ENCODE data around the gene CPZ. TPM values are rescaled to one million over a fixed set of nuclear protein-coding genes. Genes with fewer than 3 reads are reported as not detected.

CPZ gene
- total RNA-seq, 4 donors from 2014 or later = 0.42 to 2.7 (median 2.2) TPM

DNA sequence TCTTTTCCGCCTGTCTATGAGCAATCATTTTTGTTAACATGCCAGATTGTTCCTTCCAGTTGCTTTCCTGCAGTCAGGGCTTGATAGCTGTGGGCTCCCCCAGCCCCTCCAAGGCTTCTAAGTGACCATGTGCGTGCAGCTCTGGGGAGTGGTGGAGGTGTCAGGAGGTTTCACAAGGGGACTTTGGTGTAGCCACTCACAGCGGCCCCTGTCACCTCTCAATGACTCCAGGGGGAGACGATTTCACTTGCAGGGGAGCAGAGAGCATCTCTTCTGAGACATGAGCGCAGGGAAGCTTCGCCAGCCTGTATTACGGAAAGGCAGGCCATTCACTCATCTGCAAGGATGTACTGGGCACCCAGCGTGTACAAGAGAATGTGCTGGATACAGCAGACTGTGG is 15.5 kb upstream of the CPZ start:
- DNase-seq (ENCODE audit: extremely low spot score) = no peak
- WGBS = 74% methylated on average over 7 of the region's 8 CpGs

DNA sequence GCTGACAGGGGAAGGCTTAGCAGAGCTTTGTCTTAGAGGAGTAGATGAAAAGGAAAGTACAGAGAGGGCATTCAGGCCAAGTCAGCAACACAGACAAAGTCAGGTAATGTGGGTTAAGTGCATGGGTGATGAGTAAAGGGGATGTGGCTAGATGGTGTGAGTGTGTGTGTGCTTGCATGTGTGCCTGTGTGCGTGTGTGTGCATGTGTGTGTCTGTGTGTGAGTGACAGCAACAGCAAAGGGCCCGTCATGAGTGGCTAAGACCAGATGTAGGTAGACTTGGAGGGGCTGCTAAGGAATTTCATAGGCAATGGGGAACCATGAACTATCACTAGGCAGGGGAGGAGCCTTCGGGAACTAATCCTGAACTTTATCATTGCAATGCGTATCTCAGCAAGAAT is 14.6 kb upstream of the CPZ start:
- Histone ChIP-seq H3K36me3 (no peaks in the 10 kb centered on the region), H3K9me3 (no peaks in the 10 kb centered on the region), H3K4me3 (no peak overlapping the region), H3K27ac (replicated peaks in 1 of 4) (no peak overlapping the region), H3K4me1 (peaks cover 0 to 10% (median 3%) of the 10 kb centered on the region in 4 donors), H3K27me3 (peaks cover 0 to 63% (median 14%) of the 10 kb centered on the region in 4 donors)
- no peak for DNase-seq (ENCODE audit: extremely low spot score)
- 77% methylated on average over 4 of the region's 4 CpGs for WGBS
- TF ChIP-seq, protein P1, sequence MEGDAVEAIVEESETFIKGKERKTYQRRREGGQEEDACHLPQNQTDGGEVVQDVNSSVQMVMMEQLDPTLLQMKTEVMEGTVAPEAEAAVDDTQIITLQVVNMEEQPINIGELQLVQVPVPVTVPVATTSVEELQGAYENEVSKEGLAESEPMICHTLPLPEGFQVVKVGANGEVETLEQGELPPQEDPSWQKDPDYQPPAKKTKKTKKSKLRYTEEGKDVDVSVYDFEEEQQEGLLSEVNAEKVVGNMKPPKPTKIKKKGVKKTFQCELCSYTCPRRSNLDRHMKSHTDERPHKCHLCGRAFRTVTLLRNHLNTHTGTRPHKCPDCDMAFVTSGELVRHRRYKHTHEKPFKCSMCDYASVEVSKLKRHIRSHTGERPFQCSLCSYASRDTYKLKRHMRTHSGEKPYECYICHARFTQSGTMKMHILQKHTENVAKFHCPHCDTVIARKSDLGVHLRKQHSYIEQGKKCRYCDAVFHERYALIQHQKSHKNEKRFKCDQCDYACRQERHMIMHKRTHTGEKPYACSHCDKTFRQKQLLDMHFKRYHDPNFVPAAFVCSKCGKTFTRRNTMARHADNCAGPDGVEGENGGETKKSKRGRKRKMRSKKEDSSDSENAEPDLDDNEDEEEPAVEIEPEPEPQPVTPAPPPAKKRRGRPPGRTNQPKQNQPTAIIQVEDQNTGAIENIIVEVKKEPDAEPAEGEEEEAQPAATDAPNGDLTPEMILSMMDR (IDR thresholded peaks at IDR 0.05) = no peak
- TF ChIP-seq POLR2AphosphoS5 (IDR thresholded peaks at IDR 0.05) = no peak
- TF ChIP-seq POLR2A (IDR thresholded peaks at IDR 0.05; ENCODE audit: low read depth) = no peak
- intact Hi-C loops (cut with DNase I) = no loop called here

More for the DNA sequence above, 15.5 kb upstream of the CPZ start:
- H3K9me3 ChIP-seq = no peaks in the 10 kb centered on the region
- no peak overlapping the region for H3K4me3 ChIP-seq
- no peak overlapping the region for H3K27ac ChIP-seq (replicated peaks in 1 of 4)
- no peaks in the 10 kb centered on the region for H3K36me3 ChIP-seq
- H3K4me1 ChIP-seq = peaks cover 0 to 10% (median 3%) of the 10 kb centered on the region in 4 donors
- TF ChIP-seq EP300 (IDR thresholded peaks at IDR 0.05) = no peak
- no peak for TF ChIP-seq POLR2AphosphoS5 (IDR thresholded peaks at IDR 0.05)
- TF ChIP-seq, protein P1 (IDR thresholded peaks at IDR 0.05) = no peak
- no peak for TF ChIP-seq POLR2A (IDR thresholded peaks at IDR 0.05; ENCODE audit: low read depth)
- H3K27me3 ChIP-seq = peaks cover 0 to 54% (median 14%) of the 10 kb centered on the region in 4 donors
- intact Hi-C loops (cut with DNase I) = no loop called here

DNA sequence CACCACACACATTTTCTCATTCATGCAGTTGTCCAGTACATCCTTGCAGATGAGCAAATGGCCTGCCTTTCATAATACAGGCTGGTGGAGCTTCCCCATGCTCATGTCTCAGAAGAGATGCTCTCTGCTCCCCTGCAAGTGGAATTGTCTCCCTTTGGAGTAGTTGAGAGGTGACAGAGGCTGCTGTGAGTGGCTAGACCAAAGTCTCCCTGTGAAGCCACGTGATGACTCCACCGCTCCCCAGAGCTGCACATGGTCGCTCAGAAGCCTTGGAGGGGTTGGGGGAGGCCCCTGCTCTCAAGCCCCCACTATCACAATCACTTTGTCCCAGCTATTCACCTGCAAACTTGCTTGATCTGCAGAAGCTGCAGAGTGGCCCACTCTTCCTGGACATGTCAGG is 13.8 kb upstream of the CPZ start:
- WGBS = no CpG with 5 or more reads among the region's 3 CpGs
- Histone ChIP-seq H3K9me3 (no peaks in the 10 kb centered on the region), H3K4me3 (no peak overlapping the region), H3K27me3 (peaks cover 0 to 71% (median 14%) of the 10 kb centered on the region in 4 donors), H3K4me1 (peaks cover 0 to 10% (median 3%) of the 10 kb centered on the region in 4 donors), H3K27ac (replicated peaks in 1 of 4) (no peak overlapping the region), H3K36me3 (no peaks in the 10 kb centered on the region)
- TF ChIP-seq POLR2AphosphoS5 (IDR thresholded peaks at IDR 0.05) (no peak), POLR2A (IDR thresholded peaks at IDR 0.05; ENCODE audit: low read depth) (no peak), EP300 (IDR thresholded peaks at IDR 0.05) (no peak)
- TF ChIP-seq, protein P1 (IDR thresholded peaks at IDR 0.05) = no peak
- DNase-seq (ENCODE audit: extremely low spot score) = no peak
- intact Hi-C loops (cut with DNase I) = no loop called here

DNA sequence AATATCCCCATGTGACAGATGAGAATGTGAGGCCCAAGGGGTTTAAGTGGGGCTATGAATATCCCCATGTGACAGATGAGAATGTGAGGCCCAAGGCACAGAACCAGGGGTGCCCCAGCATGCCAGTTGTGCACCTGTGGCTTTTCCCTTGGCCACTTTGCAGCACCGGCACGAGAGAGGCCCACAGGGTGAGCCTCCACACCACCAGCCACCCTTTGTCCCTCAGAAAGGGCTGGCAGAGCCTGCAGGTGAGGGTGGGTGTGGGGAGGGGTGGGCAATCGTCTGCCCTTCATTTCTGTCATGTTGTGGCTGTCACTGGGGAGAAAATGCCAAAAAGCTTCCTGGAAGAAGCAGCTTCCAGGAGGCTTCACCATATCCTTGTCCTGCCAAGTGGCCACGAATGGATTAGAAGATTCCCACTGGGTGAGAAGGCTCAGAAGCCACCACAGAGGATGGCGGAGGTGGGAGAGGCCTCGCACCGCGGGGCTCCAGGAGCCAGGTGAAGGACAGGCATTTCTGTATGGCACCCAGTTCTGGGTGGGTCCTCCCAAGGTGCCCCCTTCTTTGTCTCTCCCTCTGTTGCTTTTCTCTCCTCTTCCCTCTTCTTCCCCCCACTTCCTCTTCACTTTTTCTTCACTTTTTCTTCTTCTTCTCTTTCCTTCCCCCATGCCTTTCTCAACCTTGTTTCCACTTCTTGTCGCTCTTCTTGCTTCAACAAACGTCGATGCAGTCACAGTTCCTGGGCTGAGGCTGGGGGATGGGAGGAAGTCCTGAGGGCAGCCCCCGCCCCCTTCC is 12.8 kb upstream of the CPZ start:
- intact Hi-C loops (cut with DNase I) = no loop called here
- Histone ChIP-seq H3K36me3 (no peaks in the 10 kb centered on the region), H3K9me3 (no peaks in the 10 kb centered on the region), H3K27ac (replicated peaks in 1 of 4) (no peak overlapping the region), H3K4me3 (no peak overlapping the region), H3K4me1 (peaks cover 0 to 10% (median 3%) of the 10 kb centered on the region in 4 donors), H3K27me3 (peaks cover 0 to 79% (median 14%) of the 10 kb centered on the region in 4 donors)
- no peak for DNase-seq (ENCODE audit: extremely low spot score)
- TF ChIP-seq EP300 (IDR thresholded peaks at IDR 0.05) = no peak
- TF ChIP-seq POLR2A (IDR thresholded peaks at IDR 0.05; ENCODE audit: low read depth) = no peak
- no peak for TF ChIP-seq POLR2AphosphoS5 (IDR thresholded peaks at IDR 0.05)
- TF ChIP-seq, protein P1 (IDR thresholded peaks at IDR 0.05) = no peak
- WGBS = 31% methylated on average over 12 of the region's 12 CpGs
